Fibroblast of lung (primary cell): ENCODE measurements around the gene IGF2. TPM values are rescaled to one million over a fixed set of nuclear protein-coding genes. Genes with fewer than 3 reads are reported as not detected.

Experiments
- DNase-seq, 2 donors: peaks; one replicate each; pipeline versions ENCODE4 v3.0.0 to v3.0.0-alpha.2; 2010; ENCODE audit warnings: low read depth in 2 of 2
- H2AFZ ChIP-seq: 2 replicates; pipeline ENCODE4 v1.5.1; 2012; ENCODE audit warnings: low read length, control low read depth, inconsistent platforms
- H3K27ac ChIP-seq: 2 replicates; pipeline ENCODE4 v1.5.1; 2011; ENCODE audit warnings: low read length, control low read depth; ENCODE audit not compliant: insufficient read depth
- H3K27me3 ChIP-seq: 2 replicates; pipeline ENCODE4 v1.5.1; 2011; ENCODE audit warnings: mild to moderate bottlenecking, low read length; ENCODE audit not compliant: control insufficient read depth, insufficient read depth
- H3K36me3 ChIP-seq: 2 replicates; pipeline ENCODE4 v1.5.1; 2011; ENCODE audit warnings: low read length; ENCODE audit not compliant: control insufficient read depth, insufficient read depth
- H3K4me1 ChIP-seq: 2 replicates; pipeline ENCODE4 v1.5.1; 2011; ENCODE audit warnings: low read length; ENCODE audit not compliant: control insufficient read depth, insufficient read depth; ENCODE audit errors: extremely low read depth
- H3K4me2 ChIP-seq: 2 replicates; pipeline ENCODE4 v1.5.1; 2011; ENCODE audit warnings: low read length, control low read depth; ENCODE audit not compliant: insufficient read depth; ENCODE audit errors: extremely low read depth
- H3K4me3 ChIP-seq, 4 experiments: fragments of 200-600 bp in 1 of 4; sonication (generic) in 1 of 4; replicated peaks in 1 of 4; 2 replicates each; pipeline ENCODE4 v1.5.1; 2011 to 2016; ENCODE audit warnings: low read length in 4 of 4, low read depth in 3 of 4, mild to moderate bottlenecking in 3 of 4, control low read depth in 2 of 4, inconsistent platforms in 1 of 4, mixed read lengths in 1 of 4; ENCODE audit not compliant: insufficient read depth in 1 of 4; ENCODE audit errors: control extremely low read depth in 1 of 4
- H3K79me2 ChIP-seq: 2 replicates; pipeline ENCODE4 v1.5.1; 2012; ENCODE audit warnings: mild to moderate bottlenecking, low read length, inconsistent platforms; ENCODE audit not compliant: control insufficient read depth, insufficient read depth
- H3K9ac ChIP-seq: 2 replicates; pipeline ENCODE4 v1.5.1; 2011; ENCODE audit warnings: mild to moderate bottlenecking, low read length, control low read depth; ENCODE audit not compliant: insufficient read depth
- H3K9me3 ChIP-seq: 2 replicates; pipeline ENCODE4 v1.5.1; 2012; ENCODE audit warnings: low read depth, low read length; ENCODE audit not compliant: control insufficient read depth, insufficient read depth
- H4K20me1 ChIP-seq: 2 replicates; pipeline ENCODE4 v1.5.1; 2011; ENCODE audit warnings: low read length; ENCODE audit not compliant: control insufficient read depth, insufficient read depth; ENCODE audit errors: extremely low read depth
- EZH2 ChIP-seq: IDR thresholded peaks from 2 replicates; pipeline ENCODE4 v1.5.1; 2012; ENCODE audit warnings: low read length, control low read depth, mild to moderate bottlenecking; ENCODE audit errors: missing control alignments
- polyA plus RNA-seq, 2 donors: library from polyadenylated mRNA; depleted of rRNA in 1 of 2; stranded (reverse) in 1 of 2; unstranded in 1 of 2; fragments of >200 nt; gene quantifications; 2 replicates each; pipeline ENCODE4 v1.2.1, GENCODE V29; 2011 to 2012; ENCODE audit warnings: missing spikeins in 1 of 2
- total RNA-seq: library from RNA; depleted of rRNA; stranded (reverse); fragments of >200 nt; gene quantifications from 2 replicates; pipeline ENCODE4 v1.2.1, GENCODE V29; 2014
- TF ChIP-seq, protein P1 (sequence below), 2 donors: IDR thresholded peaks in 1 of 2; conservative IDR thresholded peaks in 1 of 2; 1 replicate in 1 of 2; 2 replicates in 1 of 2; pipeline ENCODE4 v1.5.1; 2011 to 2012; ENCODE audit warnings: low read length in 2 of 2, control low read depth in 1 of 2, inconsistent platforms in 1 of 2, low read depth in 1 of 2, mild to moderate bottlenecking in 1 of 2

The IGF2 gene
- total and polyA plus RNA-seq, 2 donors (not counting 1 experiment from before 2014, with no cell fraction given) = 0.08 to 0.17 TPM

DNA sequence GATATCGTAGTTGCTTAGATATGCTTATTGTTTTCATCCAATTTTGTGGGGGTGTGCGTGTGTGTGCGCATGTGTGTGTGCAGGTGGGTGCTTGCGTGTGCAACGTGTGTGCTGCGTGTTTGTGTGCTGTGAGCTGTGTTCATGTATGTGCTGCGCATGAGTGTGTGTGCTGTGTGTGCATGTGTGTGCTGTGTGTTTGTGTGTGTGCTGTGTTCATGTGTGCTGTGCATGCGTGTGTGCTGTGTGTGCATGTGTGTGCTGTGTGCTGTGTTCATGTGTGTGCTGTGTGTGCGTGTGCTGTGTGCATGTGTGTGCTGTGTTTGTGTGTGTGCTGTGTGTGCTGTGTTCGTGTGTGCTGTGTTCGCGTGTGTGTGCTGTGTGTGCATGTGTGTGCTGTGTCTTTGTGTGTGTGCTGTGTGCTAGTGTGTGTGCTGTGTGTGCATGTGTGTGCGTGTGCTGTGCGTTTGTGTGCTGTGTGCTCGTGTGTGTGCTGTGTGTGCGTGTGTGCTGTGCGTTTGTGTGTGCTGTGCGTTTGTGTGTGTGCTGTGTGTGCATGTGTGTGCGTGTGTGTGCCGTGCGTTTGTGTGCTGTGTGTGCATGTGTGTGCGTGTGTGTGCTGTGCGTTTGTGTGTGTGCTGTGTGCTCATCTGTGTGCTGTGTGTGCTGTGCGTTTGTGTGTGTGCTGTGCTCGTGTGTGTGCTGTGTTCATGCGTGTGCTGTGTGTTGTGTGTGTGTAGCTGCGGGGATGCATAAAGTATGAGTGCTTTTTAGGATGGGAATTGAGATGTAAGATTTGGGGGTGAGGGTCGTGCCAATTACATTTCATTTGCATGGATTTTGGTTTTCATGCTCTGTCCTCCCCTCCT lies 7.6 kb downstream of the IGF2 start:
- no peaks in the 10 kb centered on the region for H3K9me3 ChIP-seq
- H3K36me3 ChIP-seq = no peaks in the 10 kb centered on the region
- peaks cover 4% of the 10 kb centered on the region for H3K27me3 ChIP-seq
- H4K20me1 ChIP-seq = no peaks in the 10 kb centered on the region
- TF ChIP-seq, protein P1, sequence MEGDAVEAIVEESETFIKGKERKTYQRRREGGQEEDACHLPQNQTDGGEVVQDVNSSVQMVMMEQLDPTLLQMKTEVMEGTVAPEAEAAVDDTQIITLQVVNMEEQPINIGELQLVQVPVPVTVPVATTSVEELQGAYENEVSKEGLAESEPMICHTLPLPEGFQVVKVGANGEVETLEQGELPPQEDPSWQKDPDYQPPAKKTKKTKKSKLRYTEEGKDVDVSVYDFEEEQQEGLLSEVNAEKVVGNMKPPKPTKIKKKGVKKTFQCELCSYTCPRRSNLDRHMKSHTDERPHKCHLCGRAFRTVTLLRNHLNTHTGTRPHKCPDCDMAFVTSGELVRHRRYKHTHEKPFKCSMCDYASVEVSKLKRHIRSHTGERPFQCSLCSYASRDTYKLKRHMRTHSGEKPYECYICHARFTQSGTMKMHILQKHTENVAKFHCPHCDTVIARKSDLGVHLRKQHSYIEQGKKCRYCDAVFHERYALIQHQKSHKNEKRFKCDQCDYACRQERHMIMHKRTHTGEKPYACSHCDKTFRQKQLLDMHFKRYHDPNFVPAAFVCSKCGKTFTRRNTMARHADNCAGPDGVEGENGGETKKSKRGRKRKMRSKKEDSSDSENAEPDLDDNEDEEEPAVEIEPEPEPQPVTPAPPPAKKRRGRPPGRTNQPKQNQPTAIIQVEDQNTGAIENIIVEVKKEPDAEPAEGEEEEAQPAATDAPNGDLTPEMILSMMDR (conservative IDR thresholded peaks at IDR 0.05 in 1 of 2, IDR thresholded peaks at IDR 0.05 in 1 of 2; ENCODE audit: low read depth in 1 of 2, low read length in 2 of 2) = no peak
- TF ChIP-seq EZH2 = no peak
- H3K9ac ChIP-seq = no peak overlapping the region
- no peak overlapping the region for H3K27ac ChIP-seq
- no peak overlapping the region for H2AFZ ChIP-seq
- H3K79me2 ChIP-seq = no peaks in the 10 kb centered on the region
- H3K4me1 ChIP-seq = no peaks in the 10 kb centered on the region
- no peak for DNase-seq
- H3K4me2 ChIP-seq = no peak overlapping the region
- H3K4me3 ChIP-seq = no peak overlapping the region

DNA sequence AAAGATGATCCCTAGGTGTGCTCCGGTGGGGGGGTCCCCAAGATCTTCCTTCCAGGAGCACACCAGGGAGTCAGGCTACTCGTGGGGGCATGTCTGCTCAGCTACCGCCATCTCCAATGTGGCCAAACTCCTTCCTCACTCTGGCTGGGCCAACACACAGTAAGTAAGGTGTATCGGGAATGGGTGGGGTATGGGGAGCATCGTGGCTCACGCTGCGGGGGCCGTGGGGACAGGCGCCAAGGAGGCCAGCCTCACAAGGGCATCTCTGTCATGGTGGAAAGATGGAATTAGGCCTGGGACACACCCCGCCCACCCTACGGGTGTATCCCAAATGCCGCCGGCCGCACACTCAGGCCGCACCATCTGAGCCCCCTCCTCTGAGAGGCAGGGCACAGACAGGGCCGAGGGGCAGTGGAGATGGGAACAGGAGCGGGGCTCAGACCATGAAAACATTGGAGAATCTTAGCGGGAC lies 8.3 kb downstream of the IGF2 start:
- DNase-seq = no peak
- no peak overlapping the region for H3K4me2 ChIP-seq
- TF ChIP-seq EZH2 = no peak
- TF ChIP-seq, protein P1 (conservative IDR thresholded peaks at IDR 0.05 in 1 of 2, IDR thresholded peaks at IDR 0.05 in 1 of 2; ENCODE audit: low read depth in 1 of 2, low read length in 2 of 2) = no peak
- no peak overlapping the region for H3K27ac ChIP-seq
- H4K20me1 ChIP-seq = no peaks in the 10 kb centered on the region
- H3K4me3 ChIP-seq = no peak overlapping the region
- no peak overlapping the region for H3K9ac ChIP-seq
- no peaks in the 10 kb centered on the region for H3K9me3 ChIP-seq
- no peaks in the 10 kb centered on the region for H3K79me2 ChIP-seq
- H3K4me1 ChIP-seq = no peaks in the 10 kb centered on the region
- peaks cover 3% of the 10 kb centered on the region for H3K27me3 ChIP-seq
- H3K36me3 ChIP-seq = no peaks in the 10 kb centered on the region
- no peak overlapping the region for H2AFZ ChIP-seq

DNA sequence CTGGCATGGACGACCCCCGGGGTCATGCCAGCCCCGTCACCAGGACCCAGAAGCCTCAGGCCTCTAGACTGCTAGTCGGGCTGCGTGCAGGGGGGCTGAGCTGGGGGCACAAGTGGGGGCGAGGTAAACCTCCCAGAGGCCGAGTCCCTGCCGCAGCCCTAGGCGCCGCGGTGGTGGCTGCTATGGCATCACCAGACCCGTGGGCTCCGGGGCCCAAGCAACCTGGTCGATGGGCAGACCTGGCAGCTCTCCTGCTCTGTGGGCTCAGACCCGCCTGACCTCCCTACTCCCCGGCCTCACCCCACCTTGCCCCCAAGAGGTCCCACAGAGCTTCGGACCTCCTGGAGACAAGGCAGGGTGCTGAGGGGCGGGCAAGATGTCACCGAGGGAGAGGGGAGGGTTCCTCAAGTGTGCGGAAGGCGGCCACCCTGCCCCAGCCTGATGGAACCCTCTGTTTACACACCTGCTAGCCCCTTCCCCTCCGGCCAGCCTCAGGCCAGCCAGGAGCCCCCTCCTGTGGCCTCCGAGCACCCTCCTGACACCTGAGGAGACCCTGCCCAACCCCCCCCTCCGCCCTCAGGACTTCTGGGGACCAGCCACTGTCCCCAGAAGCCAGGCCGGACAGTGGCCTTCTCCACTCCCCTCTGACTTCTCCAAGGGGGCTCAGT lies 9.4 kb downstream of the IGF2 start:
- no peak for DNase-seq
- no peak overlapping the region for H3K9ac ChIP-seq
- no peak overlapping the region for H3K4me3 ChIP-seq
- H3K79me2 ChIP-seq = no peaks in the 10 kb centered on the region
- H2AFZ ChIP-seq = no peak overlapping the region
- H3K36me3 ChIP-seq = no peaks in the 10 kb centered on the region
- H4K20me1 ChIP-seq = no peaks in the 10 kb centered on the region
- peaks cover 3% of the 10 kb centered on the region for H3K27me3 ChIP-seq
- H3K27ac ChIP-seq = no peak overlapping the region
- no peaks in the 10 kb centered on the region for H3K9me3 ChIP-seq
- no peaks in the 10 kb centered on the region for H3K4me1 ChIP-seq
- H3K4me2 ChIP-seq = no peak overlapping the region
- TF ChIP-seq EZH2 = no peak
- TF ChIP-seq, protein P1 (conservative IDR thresholded peaks at IDR 0.05 in 1 of 2, IDR thresholded peaks at IDR 0.05 in 1 of 2; ENCODE audit: low read depth in 1 of 2, low read length in 2 of 2) = no peak
